Smooth muscle cell (in vitro differentiated cells): ENCODE results near the gene RPN2. TPM values are rescaled to one million over a fixed set of nuclear protein-coding genes. Genes with fewer than 3 reads are reported as not detected.
A peak's percentile ranks its signal among the peaks of the same experiment; 100 is the strongest.

Experiments
- DNase-seq: peaks from one replicate; lab custom pipeline; 2025; ENCODE audit not compliant: unreplicated experiment; lab: John Stamatoyannopoulos, UW
- H2AFZ ChIP-seq: fragments of 200-600 bp; sonication (generic); 2 replicates; pipeline ENCODE4 v1.6.0; 2016; ENCODE audit warnings: antibody characterized with exemption, low read depth, mild to moderate bottlenecking
- H3F3A ChIP-seq: fragments of 200-600 bp; sonication (generic); 2 replicates; pipeline ENCODE4 v1.6.0; 2017; ENCODE audit warnings: antibody characterized with exemption, low read depth
- H3K27ac ChIP-seq: fragments of 200-600 bp; sonication (generic); 2 replicates; pipeline ENCODE4 v1.5.1; 2016; ENCODE audit warnings: low read depth, mild to moderate bottlenecking
- H3K27me3 ChIP-seq: fragments of 200-600 bp; sonication (generic); 2 replicates; pipeline ENCODE4 v1.6.1; 2016; ENCODE audit warnings: low read depth, mild to moderate bottlenecking
- H3K36me3 ChIP-seq: fragments of 200-600 bp; sonication (generic); 2 replicates; pipeline ENCODE4 v1.5.1; 2016; ENCODE audit warnings: low read depth
- H3K4me1 ChIP-seq: fragments of 200-600 bp; sonication (generic); 2 replicates; pipeline ENCODE4 v1.5.1; 2016; ENCODE audit warnings: low read depth
- H3K4me2 ChIP-seq: fragments of 200-600 bp; sonication (generic); 2 replicates; pipeline ENCODE4 v1.6.0; 2016; ENCODE audit warnings: mild to moderate bottlenecking
- H3K4me3 ChIP-seq: fragments of 200-600 bp; sonication (generic); 2 replicates; pipeline ENCODE4 v1.5.1; 2016; ENCODE audit warnings: mild to moderate bottlenecking
- H3K79me2 ChIP-seq: fragments of 200-600 bp; sonication (generic); 2 replicates; pipeline ENCODE4 v1.6.0; 2016; ENCODE audit warnings: low read depth, mild to moderate bottlenecking
- H3K9ac ChIP-seq: fragments of 200-600 bp; sonication (generic); 2 replicates; pipeline ENCODE4 v1.6.0; 2016; ENCODE audit warnings: low read depth
- H3K9me3 ChIP-seq: fragments of 200-600 bp; sonication (generic); replicated peaks from 2 replicates; pipeline ENCODE4 v1.5.1; 2016; ENCODE audit warnings: low read depth
- H4K20me1 ChIP-seq: fragments of 200-600 bp; sonication (generic); 2 replicates; pipeline ENCODE4 v1.6.0; 2016; ENCODE audit warnings: low read depth
- CTCF ChIP-seq: fragments of 200-600 bp; sonication (generic); IDR thresholded peaks from 2 replicates; pipeline ENCODE4 v1.5.1; 2017; ENCODE audit warnings: borderline replicate concordance, mild to moderate bottlenecking, antibody characterized with exemption; ENCODE audit not compliant: insufficient read depth, poor library complexity, severe bottlenecking
- WGBS: methylation state at CpG from one replicate; pipeline ENCODE4 v1.1.7; 2016; ENCODE audit warnings: low lambda C conversion rate; 5-methylcytosine and 5-hydroxymethylcytosine counted together
- polyA plus RNA-seq: library from polyadenylated mRNA; unstranded; fragments of >200 nt; fragmentation: Nextera tagmentation; extraction: Ambion mirVana; gene quantifications from 2 replicates; pipeline ENCODE4 v1.2.1, GENCODE V29; 2016
- total RNA-seq: library from RNA; depleted of rRNA; stranded (reverse); fragments of >200 nt; gene quantifications from 2 replicates; pipeline ENCODE4 v1.2.3, GENCODE V29; 2014

RPN2 gene
- total and polyA plus RNA-seq, 2 experiments from 2014 or later: 325 to 372 TPM

GRCh38 chr20:37226889-37227288, 47.8 kb downstream of the RPN2 start:
- H3K9ac ChIP-seq: no peak overlapping the region
- H3K36me3 ChIP-seq: peaks cover 22% of the 10 kb centered on the region
- H3K9me3 ChIP-seq: no peaks in the 10 kb centered on the region
- H3K4me1 ChIP-seq: peaks cover 32% of the 10 kb centered on the region
- WGBS: 97% methylated on average over 3 of the region's 3 CpGs
- no peak overlapping the region for H3K4me3 ChIP-seq
- TF ChIP-seq CTCF: no peak
- no peak overlapping the region for H3K4me2 ChIP-seq
- peaks cover 24% of the 10 kb centered on the region for H4K20me1 ChIP-seq
- no peak for DNase-seq
- H3F3A ChIP-seq: no peaks in the 10 kb centered on the region
- no peaks in the 10 kb centered on the region for H3K79me2 ChIP-seq
- H3K27me3 ChIP-seq: no peaks in the 10 kb centered on the region
- no peak overlapping the region for H2AFZ ChIP-seq
- H3K27ac ChIP-seq: no peak overlapping the region

- Histone ChIP-seq H3K36me3 (peaks cover 27% of the 10 kb centered on the region), H3K4me2 (no peak overlapping the region), H3K27ac (no peak overlapping the region), H3K27me3 (no peaks in the 10 kb centered on the region), H4K20me1 (peaks cover 13% of the 10 kb centered on the region), H3K9ac (no peak overlapping the region), H2AFZ (no peak overlapping the region), H3K4me3 (no peak overlapping the region), H3K79me2 (no peaks in the 10 kb centered on the region), H3F3A (no peaks in the 10 kb centered on the region), H3K4me1 (peaks cover 28% of the 10 kb centered on the region), H3K9me3 (no peaks in the 10 kb centered on the region)
- no peak for DNase-seq
- WGBS: 96% methylated on average over 6 of the region's 6 CpGs
- no peak for TF ChIP-seq CTCF
Measured at GRCh38 chr20:37228082-37228481, 49.0 kb downstream of the RPN2 start.

GRCh38 chr20:37228656-37229055, 49.5 kb downstream of the RPN2 start:
- TF ChIP-seq CTCF: no peak
- Histone ChIP-seq H3K79me2 (no peaks in the 10 kb centered on the region), H3K27me3 (no peaks in the 10 kb centered on the region), H3K27ac (no peak overlapping the region), H4K20me1 (peaks cover 8% of the 10 kb centered on the region), H3K9me3 (no peaks in the 10 kb centered on the region), H3K4me1 (peaks cover 28% of the 10 kb centered on the region), H3K4me3 (no peak overlapping the region), H2AFZ (no peak overlapping the region), H3F3A (no peaks in the 10 kb centered on the region), H3K9ac (no peak overlapping the region), H3K4me2 (no peak overlapping the region), H3K36me3 (peaks cover 32% of the 10 kb centered on the region)
- no peak for DNase-seq
- WGBS: 90% methylated on average over 5 of the region's 5 CpGs

- DNase-seq: no peak
- H3K4me2 ChIP-seq: no peak overlapping the region
- H3K9me3 ChIP-seq: no peaks in the 10 kb centered on the region
- peaks cover 28% of the 10 kb centered on the region for H3K4me1 ChIP-seq
- H3K4me3 ChIP-seq: no peak overlapping the region
- H3K27me3 ChIP-seq: no peaks in the 10 kb centered on the region
- peaks cover 3% of the 10 kb centered on the region for H4K20me1 ChIP-seq
- TF ChIP-seq CTCF: no peak
- no peaks in the 10 kb centered on the region for H3F3A ChIP-seq
- H3K9ac ChIP-seq: peak overlapping the region; percentile 32
- 60% methylated on average over 4 of the region's 4 CpGs for WGBS
- H2AFZ ChIP-seq: no peak overlapping the region
- H3K79me2 ChIP-seq: no peaks in the 10 kb centered on the region
- peaks cover 26% of the 10 kb centered on the region for H3K36me3 ChIP-seq
- peak overlapping the region; percentile 74 for H3K27ac ChIP-seq
Measured at GRCh38 chr20:37229357-37229756, 50.2 kb downstream of the RPN2 start.
